ENCODE results near the gene AGBL1.

The AGBL1 gene

DNA sequence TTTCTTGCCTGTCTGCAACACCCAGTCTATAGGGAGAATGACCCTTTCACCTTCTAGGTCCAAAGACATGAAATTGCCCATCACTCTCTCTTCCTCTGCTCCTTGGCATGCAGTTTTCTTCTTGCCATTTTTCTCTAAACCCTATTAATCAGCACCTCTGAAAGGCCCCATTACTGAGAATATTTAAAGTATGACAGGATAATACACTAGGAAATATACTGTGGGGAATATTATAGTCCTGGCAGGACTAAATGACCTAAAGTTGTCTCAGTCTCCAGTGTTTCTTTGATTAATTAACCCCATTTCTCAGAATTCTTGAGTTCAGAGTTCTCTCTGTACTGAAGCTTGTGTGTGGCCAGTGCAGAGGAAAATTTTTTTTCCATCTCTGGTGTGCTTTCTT is 730.7 kb downstream of the AGBL1 start:
- DNase-seq (ENCODE audit: low read depth in 2 of 2) = no peak

DNA sequence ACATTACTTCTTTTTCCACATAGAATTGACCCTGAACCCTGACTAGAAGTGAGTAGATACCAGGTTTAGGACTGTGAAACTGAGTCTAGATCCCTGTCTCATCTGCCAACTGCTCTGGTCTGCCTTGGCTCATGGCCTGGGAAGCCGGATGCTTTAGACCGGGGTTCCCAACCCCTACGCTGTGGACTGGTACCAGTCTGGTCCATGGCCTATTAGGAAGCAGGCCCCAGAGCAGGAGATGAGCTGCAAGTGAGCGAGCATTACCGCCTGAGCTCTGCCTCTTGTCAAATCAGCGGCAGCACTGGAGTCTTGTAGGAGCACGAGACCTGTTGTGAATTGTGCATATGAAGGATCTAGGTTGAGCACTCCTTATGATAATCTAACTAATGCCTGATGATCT is 734.2 kb downstream of the AGBL1 start:
- DNase-seq (ENCODE audit: low read depth in 2 of 2) = no peak

DNA sequence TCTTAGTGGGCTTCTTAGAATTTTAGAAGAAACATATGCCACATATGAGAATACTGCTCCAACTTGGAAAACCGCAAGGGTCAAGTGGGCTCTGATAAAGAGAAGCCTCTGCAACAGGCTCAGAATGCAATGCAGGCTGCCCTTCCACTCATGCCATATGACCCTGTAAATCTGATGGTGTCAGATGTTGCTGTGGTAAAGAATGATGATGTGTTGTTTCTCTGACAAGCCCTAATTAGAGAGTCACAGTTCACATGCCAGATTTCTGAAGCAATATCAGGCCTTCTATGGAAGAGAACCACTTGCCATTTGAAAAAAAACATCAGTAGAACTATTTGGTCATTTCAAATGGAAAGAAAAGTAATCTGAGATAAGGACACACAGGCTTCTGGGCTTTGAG is 749.6 kb downstream of the AGBL1 start:
- no peak for DNase-seq (ENCODE audit: low read depth in 2 of 2)

DNA sequence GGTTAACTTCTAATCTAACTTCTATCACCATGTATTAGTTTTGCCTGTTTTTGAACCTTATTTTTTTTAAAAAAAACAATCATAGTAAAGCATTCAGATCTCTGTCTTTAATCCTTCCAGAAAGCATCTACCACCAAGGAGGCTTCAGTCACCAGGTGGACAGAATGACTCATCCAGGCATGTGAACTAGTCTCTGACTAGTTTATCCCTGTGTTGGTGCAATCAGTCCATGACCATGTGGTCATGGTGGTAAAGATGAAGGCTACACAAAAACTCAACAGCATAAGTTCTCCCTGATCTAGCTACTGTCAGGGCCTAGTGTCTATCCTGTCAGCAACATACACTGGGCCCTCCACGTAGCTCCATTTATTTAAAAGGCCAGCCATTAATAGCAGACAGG is 750.6 kb downstream of the AGBL1 start:
- DNase-seq (ENCODE audit: low read depth in 2 of 2) = no peak

DNA sequence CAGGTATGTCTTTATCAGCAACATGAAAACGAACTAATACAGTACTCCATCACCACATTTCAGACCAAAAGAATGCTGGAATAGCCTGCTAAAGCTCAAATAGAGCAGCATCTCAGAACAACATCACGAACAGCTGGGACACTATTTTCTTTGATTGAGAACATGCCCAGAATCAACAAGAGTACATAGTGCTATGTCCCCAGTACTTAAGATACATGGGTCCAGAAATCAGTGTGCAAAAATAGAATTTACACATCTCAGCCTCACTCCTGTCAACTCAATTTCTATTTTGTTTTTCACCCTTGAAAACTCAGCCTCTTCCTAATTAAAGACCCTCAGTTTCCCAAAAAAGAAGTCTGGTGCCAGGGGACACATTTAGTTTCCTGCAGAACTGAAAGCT is 753.9 kb downstream of the AGBL1 start:
- no peak for DNase-seq (ENCODE audit: low read depth in 2 of 2)

DNA sequence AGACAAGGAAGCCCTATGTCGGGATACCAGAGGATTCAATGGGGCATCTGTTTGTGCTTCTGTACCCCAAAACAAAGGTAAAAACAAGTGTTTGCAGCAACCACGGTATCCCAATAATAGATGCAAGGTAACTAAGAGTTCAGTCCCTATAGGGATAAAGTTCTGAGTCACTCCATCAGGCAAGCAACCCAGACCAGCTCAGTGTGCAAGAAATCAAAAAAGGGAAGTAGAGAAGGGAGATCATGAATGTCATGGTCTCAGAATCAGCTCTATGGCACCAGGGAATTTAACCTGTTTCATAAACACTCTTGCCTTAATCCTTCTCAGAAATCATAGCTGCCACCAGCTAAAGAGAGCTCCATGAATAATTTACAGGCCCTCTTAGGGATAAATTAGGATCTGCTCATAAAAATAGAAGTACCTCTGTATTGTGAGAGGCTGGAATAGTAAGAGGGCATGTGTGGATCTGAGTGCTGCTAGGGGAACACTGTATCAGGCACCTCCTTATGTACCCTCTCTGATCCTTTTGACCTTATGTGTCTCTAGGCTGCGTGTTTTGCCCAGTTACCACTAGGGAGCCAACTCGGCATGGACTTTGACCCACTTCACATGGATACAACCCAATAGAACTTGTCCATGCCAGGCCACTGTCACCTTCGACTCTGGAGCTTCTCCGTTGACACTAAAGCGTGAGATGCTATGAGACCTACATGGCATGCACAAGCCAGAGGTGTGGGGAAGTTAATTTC is 754.6 kb downstream of the AGBL1 start:
- no peak for DNase-seq (ENCODE audit: low read depth in 2 of 2)

DNA sequence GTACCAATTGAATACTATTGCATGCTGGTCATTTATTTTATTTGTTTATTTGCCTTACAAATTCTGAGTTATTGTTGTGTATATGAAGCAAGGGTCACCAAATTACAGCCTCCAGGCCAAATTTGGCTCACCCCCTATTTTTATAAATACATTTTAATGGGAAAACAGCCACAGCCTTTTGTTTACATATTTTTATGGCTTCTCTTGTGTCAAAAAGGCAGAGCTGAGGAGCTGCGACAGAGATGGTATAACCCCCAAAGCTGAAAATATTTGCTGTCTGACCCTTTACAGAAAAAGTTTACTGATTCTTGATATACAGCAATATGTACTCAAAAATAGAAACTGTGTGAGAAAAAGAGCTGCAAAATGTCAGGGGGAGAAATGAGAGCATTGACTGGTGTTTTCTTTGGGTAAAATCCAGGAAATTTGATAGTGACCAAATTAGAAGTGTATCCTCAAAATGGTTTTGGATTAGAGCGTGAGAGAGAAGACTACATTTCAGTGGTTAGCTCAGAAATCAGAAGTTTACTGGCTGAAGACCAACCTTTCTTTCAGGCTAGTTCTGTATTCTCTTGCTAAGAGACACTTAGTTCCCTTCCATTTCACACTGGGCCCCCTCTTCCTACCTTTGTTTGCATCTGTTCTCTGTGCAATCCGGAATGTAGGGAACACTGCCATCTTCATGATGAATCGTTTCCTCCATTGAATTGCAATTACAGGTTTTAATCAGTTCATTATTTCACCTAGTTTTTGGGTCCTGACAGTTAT is 757.8 kb downstream of the AGBL1 start:
- no peak for DNase-seq (ENCODE audit: low read depth in 2 of 2)

DNA sequence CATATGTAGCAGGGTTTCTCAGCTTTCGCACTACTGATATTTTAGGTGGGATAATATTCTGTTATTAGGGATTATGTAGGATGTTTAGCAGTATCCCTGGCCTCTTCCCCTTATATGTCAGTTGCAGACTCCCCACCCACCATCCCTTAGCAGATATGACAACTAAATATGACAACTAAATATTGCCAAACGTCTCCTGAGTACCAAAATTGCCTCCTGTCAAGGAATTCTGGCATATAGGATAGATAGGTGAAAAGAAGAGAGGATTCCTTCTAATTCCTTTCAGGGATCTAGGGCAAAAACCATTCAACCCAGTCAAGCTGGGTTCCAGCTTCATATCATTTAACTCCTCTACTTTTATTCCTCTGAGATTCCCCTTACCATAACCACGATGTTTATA is 759.8 kb downstream of the AGBL1 start:
- DNase-seq (ENCODE audit: low read depth in 2 of 2) = no peak

DNA sequence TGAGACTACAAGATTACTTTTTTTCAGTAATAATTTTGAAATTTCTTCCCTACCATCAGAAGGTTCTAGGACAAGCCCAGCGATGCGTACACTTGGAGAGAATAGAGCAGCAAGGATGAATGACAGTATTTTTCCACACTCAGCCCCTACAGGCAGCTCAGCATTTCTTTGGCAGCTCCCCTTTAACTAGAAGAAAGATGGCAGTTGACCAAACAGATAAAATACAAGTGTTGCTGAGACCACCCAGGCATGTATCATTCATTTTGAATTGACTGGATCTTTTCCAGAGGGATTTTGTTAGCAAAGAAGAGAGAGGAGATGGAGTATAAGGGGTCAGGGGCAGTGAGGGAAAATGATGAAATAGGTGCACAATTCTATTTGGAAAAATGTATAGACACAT is 761.3 kb downstream of the AGBL1 start:
- no peak for DNase-seq (ENCODE audit: low read depth in 2 of 2)

DNA sequence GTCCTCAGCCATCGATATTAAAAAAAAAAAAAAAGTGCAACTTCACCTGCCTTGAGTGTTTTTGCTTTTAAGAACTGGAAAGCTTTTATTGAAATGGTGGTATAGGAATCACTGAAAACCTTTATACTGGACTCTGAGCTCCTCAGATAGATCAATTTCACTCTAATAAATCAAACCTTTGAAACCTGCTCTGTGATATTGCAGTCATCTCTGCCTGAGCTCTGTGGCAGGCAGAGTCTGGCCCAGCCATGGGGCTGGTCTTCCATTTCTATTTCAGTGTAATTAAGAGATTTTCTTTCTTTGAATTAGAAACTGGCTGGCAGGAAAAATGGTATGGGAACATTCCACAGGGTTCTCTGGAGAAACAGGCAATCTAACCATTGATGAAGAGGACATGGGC is 762.5 kb downstream of the AGBL1 start:
- DNase-seq (ENCODE audit: low read depth in 2 of 2) = no peak

DNA sequence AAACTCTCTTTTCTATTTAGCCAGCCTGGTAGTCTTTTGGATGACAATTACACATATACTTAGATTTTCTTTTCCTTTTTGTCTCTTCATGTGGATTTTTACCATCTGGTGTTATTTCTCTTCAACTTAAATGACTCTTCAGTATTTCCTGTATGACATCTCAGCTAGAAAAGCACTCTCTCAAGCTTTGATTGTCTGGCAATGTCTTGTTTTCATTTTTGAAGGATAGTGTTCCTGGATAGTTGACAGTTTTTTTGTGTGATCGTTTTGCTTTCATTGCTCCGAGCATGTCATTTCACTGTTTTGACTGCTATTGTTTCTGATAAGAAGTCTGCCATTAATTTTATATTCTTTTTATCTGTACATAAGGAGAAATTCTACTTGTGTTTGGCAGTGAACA is 766.4 kb downstream of the AGBL1 start:
- DNase-seq (ENCODE audit: low read depth in 2 of 2) = no peak

DNA sequence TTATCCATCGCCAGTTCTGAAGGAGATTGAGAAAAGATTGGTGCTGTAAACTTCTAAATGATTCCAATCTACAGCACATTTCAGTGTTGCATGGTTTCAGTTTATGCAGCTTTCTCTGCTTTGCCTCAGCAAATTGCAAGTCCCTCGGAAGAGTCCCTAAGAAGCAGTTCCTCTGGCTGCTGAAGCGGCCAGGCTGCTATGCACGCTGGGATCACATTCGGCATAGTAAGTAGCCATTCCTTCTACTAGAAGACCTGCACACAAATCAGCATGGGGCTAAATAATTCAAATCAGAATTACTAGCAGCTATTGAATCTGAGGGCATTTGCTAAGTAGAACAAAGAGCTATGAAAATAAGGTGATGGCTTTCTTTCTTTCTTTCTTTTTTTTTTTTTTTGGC is 769.5 kb downstream of the AGBL1 start:
- no peak for DNase-seq (ENCODE audit: low read depth in 2 of 2)

DNA sequence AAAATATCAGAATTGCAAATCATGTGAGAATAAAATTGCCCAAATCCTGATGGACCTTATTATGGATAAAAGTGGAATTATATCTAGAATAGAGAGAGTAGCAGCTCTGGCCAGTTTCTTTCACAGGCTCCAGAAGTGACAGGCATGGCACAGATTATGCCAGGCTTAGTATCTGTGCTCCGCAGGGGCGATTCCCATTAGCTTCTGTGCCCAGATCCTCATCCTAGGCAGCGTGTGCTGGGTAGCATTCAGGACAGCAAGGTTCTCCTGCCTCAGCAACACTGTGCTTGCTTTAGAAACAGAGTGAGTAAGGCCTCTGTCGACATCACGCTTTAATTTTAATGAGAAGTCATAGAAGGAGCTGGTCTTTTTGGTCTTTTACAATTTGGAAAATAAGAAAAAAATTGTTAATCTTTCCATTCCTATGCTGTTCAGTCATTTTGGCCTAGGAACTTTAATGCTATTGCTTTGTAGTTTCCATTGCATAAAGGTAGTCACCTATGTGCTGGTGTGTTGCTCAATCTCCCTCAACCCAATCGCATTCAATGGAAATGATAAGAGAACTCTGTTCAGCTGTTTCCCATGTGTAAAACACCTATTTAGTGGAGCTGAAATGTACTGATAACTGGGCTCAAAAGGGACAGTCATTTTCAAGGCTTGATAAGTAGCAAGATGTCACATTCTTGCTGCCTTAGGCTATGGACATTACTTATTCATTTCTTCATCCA is 770.1 kb downstream of the AGBL1 start:
- no peak for DNase-seq (ENCODE audit: low read depth in 2 of 2)

DNA sequence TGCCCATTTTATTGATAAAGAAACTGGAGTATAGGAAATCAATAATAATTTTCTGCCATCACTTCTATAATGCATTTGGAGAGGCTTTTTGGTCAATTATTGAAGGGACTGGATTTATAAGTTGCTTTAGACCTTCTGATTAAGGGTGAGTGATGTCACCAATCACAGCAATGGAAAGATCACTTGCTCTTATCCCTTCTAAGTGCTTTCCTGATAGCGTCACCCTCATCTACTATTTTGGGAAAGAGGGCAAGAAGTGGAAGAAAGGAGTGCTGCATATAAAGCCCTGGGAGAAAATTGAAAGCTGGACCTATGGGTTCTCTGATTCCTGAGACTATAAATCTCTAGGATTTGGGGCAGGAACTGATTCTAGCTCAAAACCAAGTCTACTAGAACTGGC is 771.3 kb downstream of the AGBL1 start:
- DNase-seq (ENCODE audit: low read depth in 2 of 2) = no peak

DNA sequence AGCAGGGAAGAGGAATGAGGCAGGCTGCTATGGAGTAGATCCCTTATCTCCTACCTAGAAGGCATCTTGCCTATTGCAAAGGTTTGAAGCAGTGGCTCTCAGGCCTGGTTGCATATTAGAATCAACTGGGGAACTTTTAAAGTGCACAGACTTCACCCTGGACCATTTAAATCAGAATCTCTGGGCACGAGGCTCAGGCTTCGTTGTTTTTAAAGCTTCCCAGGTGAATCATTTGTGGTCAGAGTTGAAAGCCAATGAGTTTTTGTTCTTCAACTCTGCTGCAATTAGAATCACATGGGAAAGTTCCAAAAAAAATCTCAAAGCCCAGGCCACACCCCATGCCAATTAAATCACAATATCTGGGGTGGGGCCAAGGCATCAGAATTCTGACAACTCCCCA is 773.1 kb downstream of the AGBL1 start:
- no peak for DNase-seq (ENCODE audit: low read depth in 2 of 2)

DNA sequence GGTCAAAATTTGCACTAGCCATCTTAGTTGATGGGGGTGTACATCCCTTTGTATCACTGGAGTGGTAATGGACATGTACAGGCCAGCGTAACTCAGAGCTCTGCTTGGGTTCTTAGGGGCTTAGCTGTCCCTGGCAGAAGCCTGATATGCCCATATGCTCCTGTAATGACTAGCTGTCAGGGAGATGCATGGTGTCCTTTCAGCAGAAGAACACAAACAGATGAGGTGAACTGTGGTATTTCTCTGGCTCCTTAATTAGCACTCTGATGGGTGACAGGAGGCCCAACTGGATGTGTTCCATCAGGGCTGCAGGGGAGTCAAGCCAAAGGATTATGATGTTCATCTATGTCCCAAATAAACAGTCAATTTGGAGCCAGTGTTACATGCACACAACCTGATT is 774.5 kb downstream of the AGBL1 start:
- no peak for DNase-seq (ENCODE audit: low read depth in 2 of 2)

DNA sequence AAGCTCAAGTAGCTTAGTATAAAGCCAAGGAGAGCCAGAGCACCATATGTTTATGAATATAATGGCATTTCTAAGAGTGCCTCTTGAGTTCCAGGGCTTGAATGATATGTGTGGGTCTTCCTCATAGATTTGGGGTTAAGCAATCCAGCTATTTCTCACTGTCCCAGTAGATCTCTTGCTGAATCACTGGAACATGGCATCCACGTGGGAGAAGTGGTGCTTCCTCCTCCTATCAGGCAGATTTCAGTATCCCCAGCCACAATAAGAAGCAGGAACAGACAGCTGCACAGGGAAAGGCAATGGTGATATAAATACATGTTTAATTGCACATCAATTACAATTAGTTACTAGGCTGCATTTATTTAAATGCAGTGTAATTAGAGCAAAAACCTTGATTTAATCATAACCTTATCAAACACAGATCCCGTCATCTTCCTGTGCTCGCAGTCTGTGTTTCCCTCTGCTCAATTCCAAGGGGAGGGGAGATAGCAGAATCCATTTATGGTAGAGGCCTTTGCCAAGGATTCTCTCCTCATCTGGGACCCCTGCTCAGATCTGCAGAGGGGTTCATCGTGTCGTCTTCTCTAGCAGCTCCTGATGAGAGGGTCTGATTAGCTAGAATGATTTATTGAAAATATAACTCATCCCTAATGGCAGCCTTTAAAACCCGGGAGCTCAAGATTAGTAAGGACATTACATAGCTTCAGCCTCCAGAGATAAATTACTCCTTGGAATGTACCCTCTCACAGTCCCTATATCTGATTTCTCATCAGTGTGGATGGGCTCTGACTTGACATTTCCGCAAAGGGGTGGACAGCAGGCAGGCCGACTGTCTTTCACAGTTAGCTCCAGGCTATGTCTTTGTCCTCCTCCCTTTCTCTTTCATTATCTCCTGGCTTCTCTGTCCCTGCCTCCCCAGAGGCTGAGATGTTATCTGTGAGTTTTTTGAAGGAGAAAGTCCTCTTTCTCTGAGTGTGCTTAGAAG is 775.9 kb downstream of the AGBL1 start:
- DNase-seq (ENCODE audit: low read depth in 2 of 2) = no peak

DNA sequence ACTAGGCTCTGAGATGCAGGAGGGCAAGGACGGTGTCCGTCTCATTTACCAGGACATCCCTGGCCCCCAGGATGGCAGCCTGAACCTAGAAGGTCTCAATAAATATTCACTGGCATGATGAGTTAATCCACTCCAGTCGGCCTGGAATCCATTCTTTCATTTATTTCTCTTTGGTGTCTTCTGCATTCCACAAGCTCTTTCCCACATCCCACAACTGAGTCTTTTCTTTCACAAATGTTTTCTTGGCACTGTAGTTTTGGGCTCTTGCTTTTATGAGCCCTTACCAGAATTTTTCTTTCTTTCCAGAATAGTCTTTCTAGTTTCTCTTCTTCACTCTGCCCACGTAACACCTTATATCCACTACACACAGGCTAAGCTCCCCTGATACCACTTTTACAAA is 778.0 kb downstream of the AGBL1 start:
- DNase-seq (ENCODE audit: low read depth in 2 of 2) = no peak

DNA sequence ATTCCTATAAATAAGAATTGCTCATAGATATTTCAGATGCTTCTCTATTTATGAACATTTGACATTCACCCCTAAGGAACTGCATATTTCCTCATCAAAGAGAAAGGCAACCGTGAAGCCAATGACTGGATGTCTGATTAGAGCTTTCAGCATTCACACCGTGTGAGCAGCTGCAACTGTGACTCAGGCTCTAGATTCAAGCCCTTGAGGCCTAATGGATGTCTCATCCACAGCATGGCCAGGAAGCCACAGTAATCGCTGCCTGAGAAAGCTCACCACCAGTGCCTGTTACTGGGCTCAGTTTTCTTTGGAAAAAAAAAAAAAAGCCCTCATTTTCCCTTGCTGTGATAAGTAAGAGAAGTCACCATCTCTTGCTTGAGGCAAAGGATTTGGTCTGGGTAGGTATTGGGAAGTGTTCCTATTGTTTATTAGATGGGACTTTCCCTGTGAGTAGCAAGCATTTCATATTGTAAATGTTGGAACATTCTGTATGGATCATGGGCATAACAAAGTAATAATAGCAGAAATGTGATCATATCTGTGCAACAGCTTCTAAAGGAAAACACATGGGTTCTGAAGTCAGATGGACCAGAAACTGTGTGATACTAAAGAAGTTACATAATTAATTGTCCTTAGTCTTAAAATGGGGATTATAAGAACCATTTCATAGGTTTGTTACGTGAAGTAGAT is 783.7 kb downstream of the AGBL1 start:
- DNase-seq (ENCODE audit: low read depth in 2 of 2) = no peak

DNA sequence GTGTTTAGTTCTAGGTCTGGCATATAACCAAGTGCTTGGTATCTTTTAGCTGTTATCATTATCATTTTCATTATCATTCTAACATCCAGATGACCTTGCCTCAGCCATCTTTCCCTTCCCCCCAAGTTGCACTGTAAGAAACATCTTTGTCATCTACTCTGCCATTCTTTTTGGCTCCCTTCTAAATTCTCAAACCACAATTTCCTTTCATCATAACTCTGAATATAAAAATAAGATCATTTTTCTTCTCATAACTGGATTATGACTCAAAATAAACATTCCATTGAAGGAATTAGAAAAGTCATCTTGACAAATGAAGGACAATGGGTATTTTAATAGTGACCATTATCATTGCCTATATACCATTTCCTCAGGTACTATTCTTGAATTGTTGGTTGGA is 786.2 kb downstream of the AGBL1 start:
- DNase-seq (ENCODE audit: low read depth in 2 of 2) = no peak

DNA sequence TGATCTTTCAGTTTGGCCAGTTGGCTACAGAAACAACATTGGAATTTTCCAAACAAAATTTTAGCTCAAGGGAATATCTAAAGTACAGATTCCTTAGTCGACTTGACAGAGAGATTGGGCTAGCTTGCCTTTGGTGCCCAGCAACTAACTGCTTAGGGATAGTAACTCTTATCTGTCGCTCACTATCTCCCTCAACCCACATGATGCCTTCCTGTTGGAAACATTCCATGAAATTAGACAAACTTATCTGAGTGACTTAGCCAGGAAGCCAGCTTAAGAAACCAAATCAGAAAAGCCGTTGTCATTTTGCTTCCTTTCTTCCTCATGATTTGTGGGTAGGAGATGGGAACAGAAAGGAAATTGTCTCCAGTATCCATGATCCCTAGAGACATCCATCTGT is 791.2 kb downstream of the AGBL1 start:
- no peak for DNase-seq (ENCODE audit: low read depth in 2 of 2)
